Measurements from ENCODE around the gene PAPPA. TPM values are rescaled to one million over a fixed set of nuclear protein-coding genes. Genes with fewer than 3 reads are reported as not detected.
A peak's percentile ranks its signal among the peaks of the same experiment; 100 is the strongest.

Gene PAPPA
- polyA plus RNA-seq, 6 donors from 2014 or later, result not detected

- no peak for DNase-seq
- Mint-ChIP-seq H3K9me3 (peaks cover 0 to 11% (median 2%) of the 10 kb centered on the region in 7 donors), H3K36me3 (peaks cover 0 to 8% of the 10 kb centered on the region in 2 donors), H3K27me3 (peaks cover 51 to 89% (median 87%) of the 10 kb centered on the region in 3 donors), H3K4me3 (peak overlapping the region in 1 of 8 donors; percentile 7), H3K27ac (no peak overlapping the region), H3K4me1 (peaks cover 6 to 18% (median 6%) of the 10 kb centered on the region in 3 donors)
- no peak for ATAC-seq (ENCODE audit: low read depth in 2 of 2)
These were observed 1.5 kb downstream of the PAPPA start for GRCh38 chr9:116154976-116155697.

- Mint-ChIP-seq H3K27ac (no peak overlapping the region), H3K9me3 (peaks cover 0 to 11% (median 2%) of the 10 kb centered on the region in 7 donors), H3K4me3 (no peak overlapping the region), H3K4me1 (peaks cover 6 to 18% (median 6%) of the 10 kb centered on the region in 3 donors), H3K36me3 (peaks cover 0 to 8% of the 10 kb centered on the region in 2 donors), H3K27me3 (peaks cover 46 to 84% (median 84%) of the 10 kb centered on the region in 3 donors)
- no peak for ATAC-seq (ENCODE audit: low read depth in 2 of 2)
- no peak for DNase-seq
These were observed 2.1 kb downstream of the PAPPA start for GRCh38 chr9:116155698-116156039.

GRCh38 chr9:116156621-116157314 is 3.2 kb downstream of the PAPPA start:
- H3K9me3 Mint-ChIP-seq, result peaks cover 0 to 11% (median 2%) of the 10 kb centered on the region in 7 donors
- H3K36me3 Mint-ChIP-seq, result peaks cover 0 to 8% of the 10 kb centered on the region in 2 donors
- ATAC-seq (ENCODE audit: low read depth in 2 of 2) (no peak), DNase-seq (no peak)
- H3K27ac Mint-ChIP-seq, result no peak overlapping the region
- peaks cover 6 to 18% (median 6%) of the 10 kb centered on the region in 3 donors for H3K4me1 Mint-ChIP-seq
- H3K4me3 Mint-ChIP-seq, result peak overlapping the region in 1 of 8 donors; percentile 47
- H3K27me3 Mint-ChIP-seq, result peaks cover 43 to 84% (median 74%) of the 10 kb centered on the region in 3 donors

- DNase-seq (no peak), ATAC-seq (ENCODE audit: low read depth in 2 of 2) (no peak)
- H3K9me3 Mint-ChIP-seq, result peaks cover 0 to 11% (median 2%) of the 10 kb centered on the region in 7 donors
- H3K4me1 Mint-ChIP-seq, result peaks cover 6 to 18% (median 6%) of the 10 kb centered on the region in 3 donors
- no peak overlapping the region for H3K4me3 Mint-ChIP-seq
- peak overlapping the region in 1 of 6 donors; percentile 66 for H3K27ac Mint-ChIP-seq
- peaks cover 39 to 77% (median 65%) of the 10 kb centered on the region in 3 donors for H3K27me3 Mint-ChIP-seq
- peaks cover 0 to 8% of the 10 kb centered on the region in 2 donors for H3K36me3 Mint-ChIP-seq
These were observed 4.0 kb downstream of the PAPPA start for GRCh38 chr9:116157436-116158138.

- Mint-ChIP-seq H3K27me3 (peaks cover 29 to 51% (median 37%) of the 10 kb centered on the region in 3 donors), H3K4me3 (no peak overlapping the region), H3K36me3 (no peaks in the 10 kb centered on the region), H3K27ac (no peak overlapping the region), H3K4me1 (no peaks in the 10 kb centered on the region), H3K9me3 (peaks cover 0 to 6% (median 1%) of the 10 kb centered on the region in 7 donors)
- DNase-seq, result no peak
- ATAC-seq (ENCODE audit: low read depth in 2 of 2), result no peak
These were observed 7.3 kb downstream of the PAPPA start for GRCh38 chr9:116160676-116161571.

GRCh38 chr9:116162241-116162781 is 8.7 kb downstream of the PAPPA start:
- ATAC-seq (ENCODE audit: low read depth in 2 of 2) (no peak), DNase-seq (no peak)
- H3K27me3 Mint-ChIP-seq, result peaks cover 22 to 37% (median 24%) of the 10 kb centered on the region in 3 donors
- peaks cover 0 to 10% (median 4%) of the 10 kb centered on the region in 7 donors for H3K9me3 Mint-ChIP-seq
- no peaks in the 10 kb centered on the region for H3K36me3 Mint-ChIP-seq
- no peak overlapping the region for H3K4me3 Mint-ChIP-seq
- H3K27ac Mint-ChIP-seq, result no peak overlapping the region
- no peaks in the 10 kb centered on the region for H3K4me1 Mint-ChIP-seq

GRCh38 chr9:116163293-116164055 is 9.9 kb downstream of the PAPPA start:
- no peak overlapping the region for H3K4me3 Mint-ChIP-seq
- ATAC-seq (ENCODE audit: low read depth in 2 of 2), result no peak
- no peaks in the 10 kb centered on the region for H3K4me1 Mint-ChIP-seq
- no peak overlapping the region for H3K27ac Mint-ChIP-seq
- H3K9me3 Mint-ChIP-seq, result peaks cover 0 to 10% (median 4%) of the 10 kb centered on the region in 7 donors
- H3K36me3 Mint-ChIP-seq, result no peaks in the 10 kb centered on the region
- no peak for DNase-seq
- peaks cover 12 to 25% (median 14%) of the 10 kb centered on the region in 3 donors for H3K27me3 Mint-ChIP-seq

- ATAC-seq (ENCODE audit: low read depth in 2 of 2), result no peak
- no peak for DNase-seq
- Mint-ChIP-seq H3K27ac (no peak overlapping the region), H3K36me3 (no peaks in the 10 kb centered on the region), H3K4me3 (no peak overlapping the region), H3K27me3 (peaks cover 0 to 8% (median 4%) of the 10 kb centered on the region in 3 donors), H3K9me3 (peaks cover 0 to 12% (median 0%) of the 10 kb centered on the region in 7 donors), H3K4me1 (no peaks in the 10 kb centered on the region)
These were observed 12.3 kb downstream of the PAPPA start for GRCh38 chr9:116165912-116166311.

GRCh38 chr9:116166713-116167112 is 13.1 kb downstream of the PAPPA start:
- Mint-ChIP-seq H3K27ac (no peak overlapping the region), H3K36me3 (no peaks in the 10 kb centered on the region), H3K4me3 (no peak overlapping the region), H3K4me1 (no peaks in the 10 kb centered on the region), H3K27me3 (peaks cover 0 to under 1% (median 0%) of the 10 kb centered on the region in 3 donors), H3K9me3 (peaks cover 0 to 12% (median 1%) of the 10 kb centered on the region in 7 donors)
- ATAC-seq (ENCODE audit: low read depth in 2 of 2) (no peak), DNase-seq (no peak)

GRCh38 chr9:116168231-116168630 is 14.6 kb downstream of the PAPPA start:
- H3K27me3 Mint-ChIP-seq, result peaks cover 0 to 5% (median 0%) of the 10 kb centered on the region in 3 donors

GRCh38 chr9:116172216-116172615 is 18.6 kb downstream of the PAPPA start:
- Mint-ChIP-seq H3K9me3 (peaks cover 0 to 5% (median 1%) of the 10 kb centered on the region in 7 donors), H3K4me1 (no peaks in the 10 kb centered on the region), H3K4me3 (no peak overlapping the region), H3K36me3 (peaks cover 0 to 4% of the 10 kb centered on the region in 2 donors), H3K27ac (no peak overlapping the region), H3K27me3 (peaks cover 0 to 5% (median 0%) of the 10 kb centered on the region in 3 donors)
- no peak for DNase-seq
- ATAC-seq (ENCODE audit: low read depth in 2 of 2), result no peak

More at GRCh38 chr9:116168231-116168630, 14.6 kb downstream of the PAPPA start:
- H3K36me3 Mint-ChIP-seq, result no peaks in the 10 kb centered on the region
- ATAC-seq (ENCODE audit: low read depth in 2 of 2) (no peak), DNase-seq (no peak)
- H3K27ac Mint-ChIP-seq, result no peak overlapping the region
- no peak overlapping the region for H3K4me3 Mint-ChIP-seq
- H3K9me3 Mint-ChIP-seq, result peaks cover 0 to 12% (median 1%) of the 10 kb centered on the region in 7 donors
- H3K4me1 Mint-ChIP-seq, result no peaks in the 10 kb centered on the region

- ATAC-seq (ENCODE audit: low read depth in 2 of 2), result no peak
- Mint-ChIP-seq H3K4me3 (no peak overlapping the region), H3K9me3 (peaks cover 0 to 5% (median 1%) of the 10 kb centered on the region in 7 donors), H3K4me1 (no peaks in the 10 kb centered on the region), H3K27me3 (peaks cover 0 to 5% (median 0%) of the 10 kb centered on the region in 3 donors), H3K36me3 (peaks cover 0 to 4% of the 10 kb centered on the region in 2 donors), H3K27ac (no peak overlapping the region)
- DNase-seq, result no peak
These were observed 20.8 kb downstream of the PAPPA start for GRCh38 chr9:116174347-116174746.
